H1 (cell line): Measurements from ENCODE around the gene ITGAV. TPM values are rescaled to one million over a fixed set of nuclear protein-coding genes. Genes with fewer than 3 reads are reported as not detected.

Experiments
- CTCF ChIA-PET: fragments of 300-600 bp; sonication (Branson Sonifier 250); formaldehyde crosslinking; loops from one replicate; lab custom pipeline; 2021; ENCODE audit not compliant: partially characterized antibody; lab: Charles Lee
- POLR2A ChIA-PET: fragments of 300-600 bp; sonication (Branson Sonifier 250); formaldehyde crosslinking; loops from one replicate; lab custom pipeline; 2021; ENCODE audit warnings: inconsistent platforms; ENCODE audit not compliant: partially characterized antibody; lab: Charles Lee
- DNase-seq, 2 experiments: peaks; one replicate each; pipeline versions ENCODE4 v3.0.0 to v3.0.0-alpha.2; 2010 to 2022; ENCODE audit warnings: low spot score in 2 of 2, low read depth in 1 of 2, mixed read lengths in 1 of 2
- FAIRE-seq: peaks from 2 replicates; lab custom pipeline; 2011; peaks lifted over from hg19 to GRCh38; lab: Jason Lieb, UNC
- H2AFZ ChIP-seq: 2 replicates; pipeline ENCODE4 v1.8.1; 2012; ENCODE audit warnings: low read length, inconsistent platforms
- H2AK5ac ChIP-seq: 2 replicates; pipeline ENCODE4 v1.6.1; 2013; ENCODE audit warnings: low read depth, low read length
- H2BK120ac ChIP-seq: replicated peaks from 2 replicates; pipeline ENCODE3; 2013; ENCODE audit warnings: low read depth, low read length, inconsistent platforms
- H2BK12ac ChIP-seq: 2 replicates; pipeline ENCODE4 v1.6.1; 2013; ENCODE audit warnings: low read depth, low read length
- H2BK15ac ChIP-seq: 2 replicates; pipeline ENCODE4 v1.6.1; 2013; ENCODE audit warnings: low read length
- H2BK20ac ChIP-seq: 2 replicates; pipeline ENCODE4 v1.6.1; 2013; ENCODE audit warnings: low read length
- H2BK5ac ChIP-seq: 2 replicates; pipeline ENCODE4 v1.6.1; 2013; ENCODE audit warnings: low read depth, low read length
- H3K14ac ChIP-seq: 2 replicates; pipeline ENCODE4 v1.6.1; 2013; ENCODE audit warnings: inconsistent platforms; ENCODE audit not compliant: insufficient read length
- H3K18ac ChIP-seq: 2 replicates; pipeline ENCODE4 v1.6.1; 2013; ENCODE audit warnings: low read length; ENCODE audit errors: extremely low read depth
- H3K23ac ChIP-seq: 2 replicates; pipeline ENCODE4 v1.6.1; 2013; ENCODE audit warnings: inconsistent platforms; ENCODE audit not compliant: insufficient read length
- H3K23me2 ChIP-seq: 2 replicates; pipeline ENCODE4 v1.6.1; 2013; ENCODE audit warnings: low read depth, low read length
- H3K27ac ChIP-seq: 2 replicates; pipeline ENCODE4 v1.6.1; 2011; ENCODE audit warnings: low read depth, low read length, inconsistent platforms
- H3K27me3 ChIP-seq, 4 experiments: replicated peaks in 1 of 4; 1 replicate in 1 of 4; 2 replicates in 3 of 4; pipeline versions ENCODE4 v1.6.1 to v1.8.1; 2011 to 2013; ENCODE audit warnings: low read length in 3 of 4, mild to moderate bottlenecking in 3 of 4, inconsistent platforms in 2 of 4, mixed read lengths in 2 of 4, moderate library complexity in 1 of 4; ENCODE audit not compliant: control insufficient read depth in 3 of 4, insufficient read depth in 3 of 4; ENCODE audit errors: extremely low read depth in 1 of 4
- H3K36me3 ChIP-seq, 4 experiments: 2 replicates each; pipeline versions ENCODE4 v1.6.1 to v1.8.1; 2011 to 2013; ENCODE audit warnings: mild to moderate bottlenecking in 4 of 4, low read length in 3 of 4, moderate library complexity in 2 of 4, control low read depth in 1 of 4, inconsistent platforms in 1 of 4; ENCODE audit not compliant: insufficient read depth in 4 of 4, control insufficient read depth in 2 of 4
- H3K4ac ChIP-seq: replicated peaks from 2 replicates; pipeline ENCODE3; 2013; ENCODE audit warnings: low read length, low read depth, mixed read lengths, inconsistent platforms; ENCODE audit not compliant: insufficient read length
- H3K4me1 ChIP-seq, 4 experiments: replicated peaks in 1 of 4; 1 replicate in 1 of 4; 2 replicates in 3 of 4; pipeline versions ENCODE4 v1.6.1 to v1.8.1; 2011 to 2013; ENCODE audit warnings: low read length in 3 of 4, inconsistent platforms in 2 of 4, mixed read lengths in 1 of 4; ENCODE audit not compliant: insufficient read depth in 4 of 4, control insufficient read depth in 3 of 4
- H3K4me2 ChIP-seq, 2 experiments: 2 replicates each; pipeline versions ENCODE4 v1.6.1 to v1.8.1; 2011 to 2013; ENCODE audit warnings: low read depth in 2 of 2, low read length in 2 of 2, control low read depth in 1 of 2, inconsistent platforms in 1 of 2, mild to moderate bottlenecking in 1 of 2; ENCODE audit not compliant: insufficient read depth in 1 of 2
- H3K4me3 ChIP-seq, 4 experiments: fragments of 200-600, 300-600 bp in 1 of 4; sonication (generic), shearing (Covaris generic), sonication (Bioruptor Twin) in 1 of 4; 2 replicates each; pipeline versions ENCODE4 v1.5.1 to v1.8.1; 2011 to 2016; ENCODE audit warnings: low read length in 4 of 4, low read depth in 3 of 4, control low read depth in 2 of 4, inconsistent platforms in 2 of 4, mild to moderate bottlenecking in 2 of 4, mixed read lengths in 1 of 4, moderate library complexity in 1 of 4; ENCODE audit not compliant: insufficient read depth in 2 of 4; ENCODE audit errors: extremely low read depth in 1 of 4
- H3K56ac ChIP-seq: replicated peaks from 2 replicates; pipeline ENCODE3; 2013; ENCODE audit warnings: low read depth, mild to moderate bottlenecking, mixed read lengths, low read length, inconsistent platforms; ENCODE audit not compliant: insufficient read length
- H3K79me1 ChIP-seq: 2 replicates; pipeline ENCODE4 v1.6.1; 2013; ENCODE audit warnings: low read depth, low read length, control low read depth
- H3K79me2 ChIP-seq, 2 experiments: 2 replicates each; pipeline versions ENCODE4 v1.6.1 to v1.8.1; 2012 to 2013; ENCODE audit warnings: low read length in 2 of 2, mild to moderate bottlenecking in 2 of 2, inconsistent platforms in 1 of 2; ENCODE audit not compliant: insufficient read depth in 2 of 2, control insufficient read depth in 1 of 2
- H3K9ac ChIP-seq, 4 experiments: replicated peaks in 1 of 4; 1 replicate in 1 of 4; 2 replicates in 3 of 4; pipeline versions ENCODE4 v1.6.1 to v1.8.1; 2011 to 2013; ENCODE audit warnings: low read depth in 3 of 4, low read length in 3 of 4, control low read depth in 2 of 4, mild to moderate bottlenecking in 2 of 4, moderate library complexity in 2 of 4, inconsistent platforms in 1 of 4; ENCODE audit errors: extremely low read depth in 1 of 4
- H3K9me3 ChIP-seq, 2 experiments: 2 replicates each; pipeline versions ENCODE4 v1.6.1 to v1.8.1; 2012 to 2013; ENCODE audit warnings: mild to moderate bottlenecking in 2 of 2, moderate library complexity in 2 of 2, control low read depth in 1 of 2, inconsistent platforms in 1 of 2, low read depth in 1 of 2, low read length in 1 of 2, mixed read lengths in 1 of 2; ENCODE audit not compliant: insufficient read depth in 2 of 2
- H4K20me1 ChIP-seq, 2 experiments: replicated peaks in 1 of 2; 2 replicates each; pipeline versions ENCODE3 to v1.8.1; 2011 to 2013; ENCODE audit warnings: inconsistent platforms in 2 of 2, low read length in 2 of 2, mild to moderate bottlenecking in 1 of 2; ENCODE audit not compliant: insufficient read depth in 2 of 2, control insufficient read depth in 1 of 2
- H4K5ac ChIP-seq: 2 replicates; pipeline ENCODE4 v1.6.1; 2013; ENCODE audit warnings: low read length, low read depth, mixed read lengths, inconsistent platforms; ENCODE audit not compliant: insufficient read length
- H4K8ac ChIP-seq: 2 replicates; pipeline ENCODE4 v1.8.0; 2013; ENCODE audit warnings: mild to moderate bottlenecking, moderate library complexity, low read length, inconsistent platforms; ENCODE audit not compliant: insufficient read depth; ENCODE audit errors: extremely low read depth
- H4K91ac ChIP-seq: replicated peaks from 2 replicates; pipeline ENCODE3; 2013; ENCODE audit warnings: low read length, mixed read lengths, inconsistent platforms; ENCODE audit not compliant: insufficient read length
- CEBPB ChIP-seq: IDR thresholded peaks from 2 replicates; pipeline ENCODE4 v1.6.1; 2012; ENCODE audit warnings: low read depth, low read length
- GABPA ChIP-seq: IDR thresholded peaks from 2 replicates; pipeline ENCODE4 v1.6.1; 2011; ENCODE audit warnings: mild to moderate bottlenecking, low read length, moderate library complexity, borderline replicate concordance; ENCODE audit not compliant: insufficient read depth
- NRF1 ChIP-seq: IDR thresholded peaks from 2 replicates; pipeline ENCODE4 v1.6.1; 2011; ENCODE audit warnings: mild to moderate bottlenecking, low read depth, low read length, improper control_type of control experiment
- RXRA ChIP-seq: IDR thresholded peaks from 2 replicates; pipeline ENCODE4 v1.6.1; 2011; ENCODE audit warnings: low read depth, mild to moderate bottlenecking, low read length, moderate library complexity; ENCODE audit not compliant: insufficient read depth
- SIX5 ChIP-seq: IDR thresholded peaks from 2 replicates; pipeline ENCODE4 v1.6.1; 2011; ENCODE audit warnings: mild to moderate bottlenecking, low read depth, low read length
- WGBS, 2 experiments: shearing (Covaris generic) in 1 of 2; methylation state at CpG; one replicate each; pipeline versions ENCODE4 v1.1.6 to v1.1.7; 2013 to 2015; ENCODE audit warnings: low lambda C conversion rate in 2 of 2, mixed read lengths in 2 of 2, inconsistent platforms in 1 of 2, low coverage in 1 of 2, missing lambda C conversion rate in 1 of 2; ENCODE audit not compliant: insufficient replicate concordance in 2 of 2, insufficient coverage in 1 of 2, insufficient read length in 1 of 2; ENCODE audit errors: extremely low coverage in 1 of 2, missing lambda C conversion rate in 1 of 2; 5-methylcytosine and 5-hydroxymethylcytosine counted together
- polyA plus RNA-seq, 7 experiments: library from polyadenylated mRNA; depleted of rRNA in 3 of 7; stranded (reverse) in 5 of 7; unstranded in 2 of 7; fragments of >200 nt in 5 of 7; fragments of 200-250 nt in 2 of 7; gene quantifications; 1 replicate in 5 of 7; 2 replicates in 1 of 7; 4 replicates in 1 of 7; pipeline versions ENCODE4 v1.2.1 to v1.2.3, GENCODE V29; 2011 to 2013; ENCODE audit warnings: missing spikeins in 2 of 7, mixed read lengths in 2 of 7
- total RNA-seq: library from RNA; stranded (reverse); fragmentation: NEBNext Ultra II Directional; extraction: Animal tissue kit (Norgen Biotek cat#: 25700); gene quantifications from 2 replicates; pipeline ENCODE4 v1.2.1, GENCODE V29; 2021
- TF ChIP-seq, protein P1 (sequence below): IDR thresholded peaks from 2 replicates; pipeline ENCODE4 v1.6.1; 2011; ENCODE audit warnings: low read depth, mild to moderate bottlenecking, low read length; ENCODE audit not compliant: insufficient read depth

The ITGAV gene
- total and polyA plus RNA-seq, 2 of the 8 experiments (the other 6 are each of a cell fraction or from before 2014, with no cell fraction given) = 11.7 to 42.4 TPM

DNA sequence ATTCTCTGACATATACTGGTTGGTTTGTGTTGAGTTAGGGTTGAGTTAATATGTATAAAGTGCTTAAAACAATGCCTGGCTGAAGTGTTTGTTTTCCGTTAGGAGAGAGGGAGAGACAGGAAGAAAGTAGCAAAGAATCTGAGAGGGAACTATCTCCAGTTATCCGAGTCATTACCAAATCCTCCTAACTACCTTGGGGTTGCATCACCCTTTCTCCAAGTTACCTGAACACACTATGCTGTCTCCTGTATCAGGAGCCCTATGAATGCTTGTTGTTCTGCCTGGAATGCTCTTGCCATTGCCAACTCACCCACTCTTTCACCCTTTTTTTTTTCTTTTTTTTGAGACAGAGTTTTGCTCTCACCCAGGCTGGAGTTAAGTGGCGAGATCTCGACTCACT is 47.9 kb upstream of the ITGAV start:
- no peak overlapping the region for H2BK15ac ChIP-seq
- H3K79me2 ChIP-seq = no peaks in the 10 kb centered on the region
- no peak overlapping the region for H4K8ac ChIP-seq
- no peak overlapping the region for H4K5ac ChIP-seq
- DNase-seq (no peak), FAIRE-seq (no peak)
- no peak overlapping the region for H3K14ac ChIP-seq
- 0 out of 2 replicates have a peak overlapping the region, but pooled peaks have one; percentile 34 for H3K18ac ChIP-seq
- no peak overlapping the region for H3K9ac ChIP-seq
- no peak overlapping the region for H3K4ac ChIP-seq
- H3K4me1 ChIP-seq = peaks cover 0 to 9% (median 6%) of the 10 kb centered on the region in 4 experiments; a peak in 5 of 7 replicates
- no peaks in the 10 kb centered on the region for H3K79me1 ChIP-seq
- TF ChIP-seq GABPA = no peak
- TF ChIP-seq, protein P1, sequence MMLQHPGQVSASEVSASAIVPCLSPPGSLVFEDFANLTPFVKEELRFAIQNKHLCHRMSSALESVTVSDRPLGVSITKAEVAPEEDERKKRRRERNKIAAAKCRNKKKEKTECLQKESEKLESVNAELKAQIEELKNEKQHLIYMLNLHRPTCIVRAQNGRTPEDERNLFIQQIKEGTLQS = peak; percentile 49; the same call in 1 of the 2 replicates
- TF ChIP-seq RXRA = no peak
- no peak for TF ChIP-seq NRF1
- peak; percentile 71; the same call in 1 of the 2 replicates for TF ChIP-seq CEBPB
- no peak for TF ChIP-seq SIX5
- H4K91ac ChIP-seq = no peak overlapping the region
- 74% methylated on average over 3 of the region's 4 CpGs; no CpG with 5 or more reads in 1 of the 2 experiments for WGBS, 2 experiments
- peak overlapping the region; percentile 97 for H2AFZ ChIP-seq
- H3K27ac ChIP-seq = no peak overlapping the region
- ChIA-PET POLR2A (interaction anchor here (0.8 to 1.9 kb wide), 4 partner anchors 9 to 56 kb away, joined by 3 to 6 read pairs (median 4); partner anchors contain the start of genes ITGAV and ZC3H15), CTCF (interaction anchor here (2.3 kb wide), 1 partner anchor 38 kb away, joined by 16 read pairs; no protein-coding TSS in a partner anchor)
- no peak overlapping the region for H3K4me3 ChIP-seq
- H3K56ac ChIP-seq = no peak overlapping the region
- no peaks in the 10 kb centered on the region for H3K9me3 ChIP-seq
- no peaks in the 10 kb centered on the region for H3K27me3 ChIP-seq
- H2BK5ac ChIP-seq = no peak overlapping the region
- no peaks in the 10 kb centered on the region for H3K36me3 ChIP-seq
- no peak overlapping the region for H3K23ac ChIP-seq
- H3K4me2 ChIP-seq = no peak overlapping the region
- no peaks in the 10 kb centered on the region for H3K23me2 ChIP-seq
- H4K20me1 ChIP-seq = no peaks in the 10 kb centered on the region
- H2BK12ac ChIP-seq = peak overlapping the region; percentile 60; the same call in 1 of the 2 replicates
- H2BK20ac ChIP-seq = peak overlapping the region; percentile 92; the same call in 1 of the 2 replicates
- H2AK5ac ChIP-seq = no peak overlapping the region
- no peak overlapping the region for H2BK120ac ChIP-seq
